Neural cell (in vitro differentiated cells): ENCODE results near the gene OSBPL1A. TPM values are rescaled to one million over a fixed set of nuclear protein-coding genes. Genes with fewer than 3 reads are reported as not detected.

Source experiments
- H2AFZ ChIP-seq: fragments of 200-600, 300-800 bp; sonication (generic), shearing (Covaris generic); 2 replicates; pipeline ENCODE4 v1.6.0; 2014; ENCODE audit warnings: low read depth, mild to moderate bottlenecking, antibody characterized with exemption, low read length, moderate library complexity
- H3F3A ChIP-seq: fragments of 200-600 bp; shearing (Covaris generic); 2 replicates; pipeline ENCODE4 v1.6.1; 2016; ENCODE audit warnings: mild to moderate bottlenecking, moderate library complexity, mixed read lengths, antibody characterized with exemption, low read length; ENCODE audit not compliant: insufficient read depth, poor library complexity, severe bottlenecking
- H3K27ac ChIP-seq: fragments of 200-600, 300-800 bp; sonication (generic), shearing (Covaris generic); 2 replicates; pipeline ENCODE4 v1.5.1; 2014; ENCODE audit warnings: mild to moderate bottlenecking, low read length, moderate library complexity
- H3K27me3 ChIP-seq: fragments of 300-800, 200-600 bp; sonication (generic), shearing (Covaris generic); 2 replicates; pipeline ENCODE4 v1.6.0; 2014; ENCODE audit warnings: mild to moderate bottlenecking, low read depth, low read length, moderate library complexity; ENCODE audit not compliant: insufficient read depth
- H3K36me3 ChIP-seq: fragments of 300-800, 200-600 bp; sonication (generic), shearing (Covaris generic); 2 replicates; pipeline ENCODE4 v1.5.1; 2014; ENCODE audit warnings: mild to moderate bottlenecking, antibody characterized with exemption, low read length, moderate library complexity; ENCODE audit not compliant: insufficient read depth
- H3K4me2 ChIP-seq: fragments of 300-800, 200-600 bp; sonication (generic), shearing (Covaris generic); 2 replicates; pipeline ENCODE4 v1.6.0; 2014; ENCODE audit warnings: mild to moderate bottlenecking, low read length
- H3K4me3 ChIP-seq: fragments of 300-800, 200-600 bp; sonication (generic), shearing (Covaris generic); 2 replicates; pipeline ENCODE4 v1.5.1; 2014; ENCODE audit warnings: mild to moderate bottlenecking, low read length, moderate library complexity
- H3K79me2 ChIP-seq: fragments of 200-600 bp; shearing (Covaris generic); replicated peaks from 2 replicates; pipeline ENCODE4 v1.6.0; 2014; ENCODE audit warnings: mild to moderate bottlenecking, low read length, moderate library complexity; ENCODE audit not compliant: insufficient read depth
- H3K9ac ChIP-seq: fragments of 300-800, 200-600 bp; sonication (generic), shearing (Covaris generic); 2 replicates; pipeline ENCODE4 v1.6.1; 2016; ENCODE audit warnings: mild to moderate bottlenecking, low read length, mixed read lengths
- H3K9me2 ChIP-seq: fragments of 200-600 bp; shearing (Covaris generic); 2 replicates; pipeline ENCODE4 v1.6.1; 2016; ENCODE audit warnings: mild to moderate bottlenecking, low read length, mixed read lengths; ENCODE audit not compliant: insufficient read depth
- H3K9me3 ChIP-seq: fragments of 200-600, 300-800 bp; sonication (generic), shearing (Covaris generic); 2 replicates; pipeline ENCODE4 v1.6.1; 2016; ENCODE audit warnings: mild to moderate bottlenecking, mixed run types, low read length, moderate library complexity, mixed read lengths
- H4K20me1 ChIP-seq: fragments of 200-600 bp; shearing (Covaris generic); 2 replicates; pipeline ENCODE4 v1.6.1; 2016; ENCODE audit warnings: mild to moderate bottlenecking, mixed run types; ENCODE audit not compliant: insufficient read depth
- EP300 ChIP-seq: fragments of 450-650 bp; conservative IDR thresholded peaks from 2 replicates; pipeline ENCODE4 v1.6.1; 2014; ENCODE audit warnings: antibody characterized with exemption, mild to moderate bottlenecking, moderate library complexity; ENCODE audit not compliant: poor library complexity, severe bottlenecking
- EZH2 ChIP-seq: fragments of 200-600, 300-800 bp; shearing (Covaris generic), sonication (generic); IDR thresholded peaks from 2 replicates; pipeline ENCODE4 v1.6.1; 2014; ENCODE audit warnings: antibody characterized with exemption, low read length, borderline replicate concordance, mild to moderate bottlenecking; ENCODE audit not compliant: insufficient read depth, poor library complexity, severe bottlenecking
- MXI1 ChIP-seq: fragments of 450-650 bp; conservative IDR thresholded peaks from 2 replicates; pipeline ENCODE4 v1.6.1; 2014; ENCODE audit warnings: antibody characterized with exemption, mild to moderate bottlenecking; ENCODE audit not compliant: poor library complexity, severe bottlenecking
- POLR2AphosphoS5 ChIP-seq: IDR thresholded peaks from 2 replicates; pipeline ENCODE4 v1.6.1; 2012
- RAD21 ChIP-seq: fragments of 450-650 bp; conservative IDR thresholded peaks from 2 replicates; pipeline ENCODE4 v1.6.1; 2014; ENCODE audit warnings: antibody characterized with exemption, mild to moderate bottlenecking, moderate library complexity
- SMC3 ChIP-seq: fragments of 450-650 bp; conservative IDR thresholded peaks from 2 replicates; pipeline ENCODE4 v1.6.1; 2014; ENCODE audit warnings: antibody characterized with exemption, mild to moderate bottlenecking, moderate library complexity; ENCODE audit not compliant: poor library complexity
- TAF1 ChIP-seq: IDR thresholded peaks from 2 replicates; pipeline ENCODE4 v1.6.1; 2012; ENCODE audit warnings: low read depth
- polyA plus RNA-seq: library from polyadenylated mRNA; depleted of rRNA; stranded (reverse); fragments of >200 nt; gene quantifications from 2 replicates; pipeline ENCODE4 v1.2.3, GENCODE V29; 2014
- TF ChIP-seq, protein P1 (sequence below): fragments of 450-650 bp; IDR thresholded peaks from 2 replicates; pipeline ENCODE4 v1.5.1; 2014; ENCODE audit warnings: antibody characterized with exemption, mild to moderate bottlenecking, moderate library complexity; ENCODE audit not compliant: poor library complexity, severe bottlenecking
- TF ChIP-seq, protein P2 (sequence below): IDR thresholded peaks from 2 replicates; pipeline ENCODE4 v1.6.1; 2012; ENCODE audit warnings: borderline replicate concordance

Gene OSBPL1A
- polyA plus RNA-seq, 1 donor from 2014 or later, result 24.9 TPM

DNA sequence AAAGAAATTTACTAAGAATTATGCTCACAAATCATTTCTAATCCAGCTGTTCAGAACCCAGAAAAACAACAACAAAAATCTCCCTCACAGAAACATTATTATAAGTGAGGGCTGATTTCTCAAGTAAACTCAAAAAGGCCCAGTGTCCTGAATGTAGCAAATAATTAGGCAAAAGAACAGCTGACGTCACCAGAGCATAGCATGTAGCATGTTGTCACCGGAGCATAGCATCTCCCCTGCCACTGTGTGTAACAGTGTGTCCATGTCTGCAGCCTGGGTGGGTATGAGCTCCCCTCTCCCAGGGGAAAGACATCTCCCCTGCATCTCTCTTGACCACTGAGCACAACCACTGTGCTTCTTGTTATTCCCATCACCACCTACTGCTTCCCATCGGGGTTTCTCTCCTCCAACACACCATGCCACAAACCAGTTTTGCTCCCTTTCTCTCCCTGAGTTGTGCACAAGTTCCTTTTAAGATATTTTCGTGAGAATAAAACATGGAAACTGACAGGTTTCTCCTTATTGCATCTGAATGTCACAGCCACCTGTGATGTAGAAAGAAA lies 132.0 kb downstream of the OSBPL1A start:
- TF ChIP-seq EZH2 (no peak), TAF1 (no peak), SMC3 (no peak), EP300 (no peak), POLR2AphosphoS5 (no peak), MXI1 (no peak), RAD21 (no peak)
- TF ChIP-seq, protein P1, sequence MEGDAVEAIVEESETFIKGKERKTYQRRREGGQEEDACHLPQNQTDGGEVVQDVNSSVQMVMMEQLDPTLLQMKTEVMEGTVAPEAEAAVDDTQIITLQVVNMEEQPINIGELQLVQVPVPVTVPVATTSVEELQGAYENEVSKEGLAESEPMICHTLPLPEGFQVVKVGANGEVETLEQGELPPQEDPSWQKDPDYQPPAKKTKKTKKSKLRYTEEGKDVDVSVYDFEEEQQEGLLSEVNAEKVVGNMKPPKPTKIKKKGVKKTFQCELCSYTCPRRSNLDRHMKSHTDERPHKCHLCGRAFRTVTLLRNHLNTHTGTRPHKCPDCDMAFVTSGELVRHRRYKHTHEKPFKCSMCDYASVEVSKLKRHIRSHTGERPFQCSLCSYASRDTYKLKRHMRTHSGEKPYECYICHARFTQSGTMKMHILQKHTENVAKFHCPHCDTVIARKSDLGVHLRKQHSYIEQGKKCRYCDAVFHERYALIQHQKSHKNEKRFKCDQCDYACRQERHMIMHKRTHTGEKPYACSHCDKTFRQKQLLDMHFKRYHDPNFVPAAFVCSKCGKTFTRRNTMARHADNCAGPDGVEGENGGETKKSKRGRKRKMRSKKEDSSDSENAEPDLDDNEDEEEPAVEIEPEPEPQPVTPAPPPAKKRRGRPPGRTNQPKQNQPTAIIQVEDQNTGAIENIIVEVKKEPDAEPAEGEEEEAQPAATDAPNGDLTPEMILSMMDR, result no peak
- TF ChIP-seq, protein P2, sequence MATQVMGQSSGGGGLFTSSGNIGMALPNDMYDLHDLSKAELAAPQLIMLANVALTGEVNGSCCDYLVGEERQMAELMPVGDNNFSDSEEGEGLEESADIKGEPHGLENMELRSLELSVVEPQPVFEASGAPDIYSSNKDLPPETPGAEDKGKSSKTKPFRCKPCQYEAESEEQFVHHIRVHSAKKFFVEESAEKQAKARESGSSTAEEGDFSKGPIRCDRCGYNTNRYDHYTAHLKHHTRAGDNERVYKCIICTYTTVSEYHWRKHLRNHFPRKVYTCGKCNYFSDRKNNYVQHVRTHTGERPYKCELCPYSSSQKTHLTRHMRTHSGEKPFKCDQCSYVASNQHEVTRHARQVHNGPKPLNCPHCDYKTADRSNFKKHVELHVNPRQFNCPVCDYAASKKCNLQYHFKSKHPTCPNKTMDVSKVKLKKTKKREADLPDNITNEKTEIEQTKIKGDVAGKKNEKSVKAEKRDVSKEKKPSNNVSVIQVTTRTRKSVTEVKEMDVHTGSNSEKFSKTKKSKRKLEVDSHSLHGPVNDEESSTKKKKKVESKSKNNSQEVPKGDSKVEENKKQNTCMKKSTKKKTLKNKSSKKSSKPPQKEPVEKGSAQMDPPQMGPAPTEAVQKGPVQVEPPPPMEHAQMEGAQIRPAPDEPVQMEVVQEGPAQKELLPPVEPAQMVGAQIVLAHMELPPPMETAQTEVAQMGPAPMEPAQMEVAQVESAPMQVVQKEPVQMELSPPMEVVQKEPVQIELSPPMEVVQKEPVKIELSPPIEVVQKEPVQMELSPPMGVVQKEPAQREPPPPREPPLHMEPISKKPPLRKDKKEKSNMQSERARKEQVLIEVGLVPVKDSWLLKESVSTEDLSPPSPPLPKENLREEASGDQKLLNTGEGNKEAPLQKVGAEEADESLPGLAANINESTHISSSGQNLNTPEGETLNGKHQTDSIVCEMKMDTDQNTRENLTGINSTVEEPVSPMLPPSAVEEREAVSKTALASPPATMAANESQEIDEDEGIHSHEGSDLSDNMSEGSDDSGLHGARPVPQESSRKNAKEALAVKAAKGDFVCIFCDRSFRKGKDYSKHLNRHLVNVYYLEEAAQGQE, result no peak
- Histone ChIP-seq H3K27ac (no peak overlapping the region), H4K20me1 (no peaks in the 10 kb centered on the region), H3K79me2 (peaks cover 13% of the 10 kb centered on the region), H3K4me2 (no peak overlapping the region), H3F3A (no peaks in the 10 kb centered on the region), H2AFZ (no peak overlapping the region), H3K4me3 (no peak overlapping the region), H3K27me3 (no peaks in the 10 kb centered on the region), H3K9me3 (no peaks in the 10 kb centered on the region), H3K9me2 (no peaks in the 10 kb centered on the region), H3K9ac (no peak overlapping the region), H3K36me3 (no peaks in the 10 kb centered on the region)

DNA sequence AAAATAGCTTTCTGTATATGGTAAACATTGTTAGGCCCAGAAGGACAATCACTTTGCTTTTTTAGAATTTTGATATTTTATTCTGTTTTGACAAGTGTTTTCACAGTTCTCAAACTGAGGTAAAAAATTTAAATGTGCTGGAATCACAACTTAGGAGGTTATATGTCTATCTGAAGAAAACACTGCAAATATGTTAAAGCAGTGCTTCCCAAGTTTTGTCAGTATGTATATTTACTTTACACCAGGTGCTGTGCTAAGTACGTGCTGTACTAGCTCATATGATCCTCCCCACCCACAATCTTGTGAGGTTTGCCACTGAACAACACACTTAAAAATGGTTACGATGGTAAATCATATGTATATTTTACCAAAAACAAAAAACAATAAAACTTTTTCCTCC lies 134.6 kb downstream of the OSBPL1A start:
- no peak overlapping the region for H3K4me2 ChIP-seq
- no peak overlapping the region for H3K27ac ChIP-seq
- no peak overlapping the region for H3K9ac ChIP-seq
- no peak overlapping the region for H3K4me3 ChIP-seq
- H3K9me3 ChIP-seq, result no peaks in the 10 kb centered on the region
- no peaks in the 10 kb centered on the region for H3K79me2 ChIP-seq
- H2AFZ ChIP-seq, result no peak overlapping the region
- TF ChIP-seq, protein P1, result no peak
- TF ChIP-seq, protein P2, result no peak
- TF ChIP-seq EZH2 (no peak), RAD21 (no peak), POLR2AphosphoS5 (no peak), EP300 (no peak), MXI1 (no peak), SMC3 (no peak), TAF1 (no peak)
- H3K27me3 ChIP-seq, result no peaks in the 10 kb centered on the region
- H3F3A ChIP-seq, result no peaks in the 10 kb centered on the region
- H3K9me2 ChIP-seq, result no peaks in the 10 kb centered on the region
- no peaks in the 10 kb centered on the region for H4K20me1 ChIP-seq
- no peaks in the 10 kb centered on the region for H3K36me3 ChIP-seq
